OCI-LY3 (cell line): ENCODE results near the gene OR2T27.

Experiments
- CTCF ChIP-seq: fragments of 200-600, 300-600 bp; sonication (generic); IDR thresholded peaks from 2 replicates; pipeline ENCODE4 v1.5.1; 2014; ENCODE audit warnings: antibody characterized with exemption, low read length, low read depth
- EZH2phosphoT487 ChIP-seq: fragments of 200-600 bp; shearing (Covaris generic); IDR thresholded peaks from 2 replicates; pipeline ENCODE4 v1.6.1; 2018; ENCODE audit warnings: antibody characterized with exemption, mixed run types, low read depth

- no peak for TF ChIP-seq CTCF
- TF ChIP-seq EZH2phosphoT487: no peak
Measured at GRCh38 chr1:248621770-248622169, 33.6 kb downstream of the OR2T27 start.
